ENCODE measurements around the gene ZNF790. TPM values are rescaled to one million over a fixed set of nuclear protein-coding genes. Genes with fewer than 3 reads are reported as not detected.

ZNF790 gene
- total and polyA plus RNA-seq, 2 of the 4 experiments (the other 2 are of a cell fraction): 0.97 to 4.3 TPM

DNA sequence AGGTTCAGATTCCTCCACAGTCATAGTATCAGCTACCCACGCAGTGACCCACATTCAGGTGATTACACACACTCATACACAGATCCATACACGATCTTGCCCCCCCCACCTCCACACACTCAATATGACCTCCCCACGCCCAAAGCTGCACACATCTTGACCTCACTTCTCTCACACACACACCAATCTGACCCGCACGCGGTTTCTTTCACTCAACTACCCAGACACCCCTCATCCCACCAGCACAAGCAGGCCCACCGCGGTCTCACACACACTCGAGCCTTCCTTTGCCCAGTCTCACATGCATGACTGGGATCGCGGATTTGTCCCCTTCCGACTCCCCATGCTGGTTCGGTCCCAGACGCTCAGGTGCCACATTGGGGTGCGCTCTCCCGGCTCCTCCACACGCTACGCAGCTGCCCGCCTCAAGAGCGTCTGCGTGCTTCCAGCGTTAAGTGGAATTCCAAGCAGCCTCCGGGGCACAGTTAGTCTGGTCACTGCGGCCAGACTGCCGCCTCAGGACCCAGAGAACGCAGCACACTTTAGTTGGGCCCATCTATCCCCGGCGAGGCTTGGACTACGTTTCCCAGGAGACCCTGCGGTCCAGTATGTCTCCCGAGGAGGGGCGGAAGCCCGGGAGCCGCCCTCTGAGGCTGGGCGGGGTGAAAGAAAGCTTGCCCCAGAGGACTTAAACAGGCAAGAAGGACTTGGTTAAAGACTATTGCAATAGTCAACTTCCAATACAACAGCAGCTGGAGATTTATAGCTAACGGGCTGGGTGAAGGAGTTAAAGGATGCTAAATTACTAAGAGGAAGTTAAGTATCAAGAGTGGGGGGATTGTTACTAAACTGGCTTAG is 11.7 kb upstream of the ZNF790 start:
- intact Hi-C loops (cut with micrococcal nuclease) (loop anchor here (1.0 to 5.0 kb wide), 3 partner anchors 12 to 67 kb away; partner anchors contain the start of genes ZNF568, ZNF790 and ZNF829), in situ Hi-C loops (cut with MboI; ENCODE audit: low sequenced_read_pairs) (no loop called here), dilution Hi-C loops (cut with HindIII; ENCODE audit: low sequenced_read_pairs, unreplicated experiment) (no loop called here)
- H2AFZ ChIP-seq (replicated peaks; ENCODE audit: low read length, poor library complexity): peak overlapping the region; percentile 95
- ATAC-seq (ENCODE audit: low read depth) (peak; percentile 97), DNase-seq (peak; percentile 89)
- peak overlapping the region; percentile 57 for H3K14ac ChIP-seq (replicated peaks; ENCODE audit: low read depth, low read length)
- peak overlapping the region; percentile 26; the same call in 1 of the 2 replicates for H3K23ac ChIP-seq (ENCODE audit: low read depth, low read length)
- WGBS, 2 experiments (ENCODE audit: extremely low coverage in 2 of 2, insufficient read length in 1 of 2): 1% methylated on average over 21 of the region's 36 CpGs; no CpG with 5 or more reads in 1 of the 2 experiments
- peak overlapping the region; percentile 52 for H2AK5ac ChIP-seq (ENCODE audit: low read depth, low read length)
- H3K27me3 ChIP-seq (ENCODE audit: control insufficient read depth, insufficient read depth, low read length): no peaks in the 10 kb centered on the region
- no peaks in the 10 kb centered on the region for H4K20me1 ChIP-seq (ENCODE audit: insufficient read depth, low read length)
- POLR2A ChIA-PET (ENCODE audit: unreplicated experiment): interaction anchor here (0.6 to 1.3 kb wide), 3 partner anchors 11 to 44 kb away, joined by 5 to 12 read pairs (median 5); partner anchors contain the start of gene ZNF790
- peak overlapping the region; percentile 58 for H2BK5ac ChIP-seq (ENCODE audit: low read depth, low read length, poor library complexity, severe bottlenecking)
- CTCF ChIA-PET: no interaction called here
- BruUV-seq (replicated peaks): no TSS peak
- H4K8ac ChIP-seq (ENCODE audit: low read depth in 2 of 2, low read length in 2 of 2): peak overlapping the region; percentile 83 to 84
- H2AK9ac ChIP-seq (replicated peaks; ENCODE audit: low read depth, low read length, poor library complexity): peak overlapping the region; percentile 84
- H3K56ac ChIP-seq (ENCODE audit: extremely low read depth, insufficient read depth, low read length): peak overlapping the region; percentile 29
- H3K36me3 ChIP-seq (ENCODE audit: control insufficient read depth, insufficient read depth, low read length): peaks cover 4% of the 10 kb centered on the region
- H2BK15ac ChIP-seq (ENCODE audit: low read depth, low read length): no peak overlapping the region
- peak overlapping the region; percentile 90 for H3K9ac ChIP-seq (ENCODE audit: low read depth, low read length)
- H3K4me1 ChIP-seq (ENCODE audit: control insufficient read depth, insufficient read depth, low read length): 0 out of 2 replicates have a peak, but pooled peaks cover 2% of the 10 kb centered on the region
- peak overlapping the region; percentile 64 for H3K4ac ChIP-seq (ENCODE audit: low read depth, low read length)
- H4K5ac ChIP-seq (ENCODE audit: low read depth, low read length): peak overlapping the region; percentile 46
- peak overlapping the region; percentile 30; the same call in 1 of the 2 replicates for H2BK120ac ChIP-seq (ENCODE audit: low read depth, low read length)
- 0 out of 2 replicates have a peak overlapping the region, but pooled peaks have one; percentile 14 for H3K18ac ChIP-seq (ENCODE audit: low read depth, low read length)
- H2BK20ac ChIP-seq (ENCODE audit: low read depth, low read length): no peak overlapping the region
- TF ChIP-seq BHLHE40 (IDR thresholded peaks at IDR 0.05; ENCODE audit: low read depth, low read length) (no peak), ELK1 (IDR thresholded peaks at IDR 0.05; ENCODE audit: borderline replicate concordance, low read depth, low read length) (no peak), RCOR1 (IDR thresholded peaks at IDR 0.05; ENCODE audit: insufficient replicate concordance, low read length) (no peak), MAZ (IDR thresholded peaks at IDR 0.05; ENCODE audit: borderline replicate concordance, low read depth, low read length) (peak; percentile 51; the same call in 1 of the 2 replicates), MAFK (IDR thresholded peaks at IDR 0.05; ENCODE audit: low read depth, low read length) (no peak), MXI1 (IDR thresholded peaks at IDR 0.05; ENCODE audit: borderline replicate concordance, low read depth, low read length) (peak; percentile 39; the same call in 1 of the 2 replicates), RAD21 (IDR thresholded peaks at IDR 0.05; ENCODE audit: low read length) (no peak), RFX5 (IDR thresholded peaks at IDR 0.05; ENCODE audit: low read depth, low read length) (no peak), NFE2L2 (IDR thresholded peaks at IDR 0.05; ENCODE audit: low read depth, low read length) (no peak)
- H3K4me3 ChIP-seq (ENCODE audit: insufficient read depth, low read depth, low read length): peak overlapping the region; percentile 79
- peak overlapping the region; percentile 54 for H4K91ac ChIP-seq (ENCODE audit: insufficient read depth, low read depth, low read length)
- peaks cover 9 to 22% of the 10 kb centered on the region in 2 experiments for H3K79me1 ChIP-seq (ENCODE audit: low read depth in 1 of 2, low read length in 2 of 2)
- peaks cover 6% of the 10 kb centered on the region for H3K9me1 ChIP-seq (ENCODE audit: insufficient read depth, low read length)
- H3K9me3 ChIP-seq (ENCODE audit: control insufficient read depth, insufficient read depth, low read length): peaks cover 5% of the 10 kb centered on the region
- peak overlapping the region; percentile 98 for H3K4me2 ChIP-seq (ENCODE audit: low read depth, low read length)
- H3K27ac ChIP-seq (ENCODE audit: insufficient read depth, low read length): peak overlapping the region; percentile 83
